Measurements from ENCODE around the gene SCAANT1. TPM values are rescaled to one million over a fixed set of nuclear protein-coding genes. Genes with fewer than 3 reads are reported as not detected.

SCAANT1 gene
- total RNA-seq, 1 donor from 2014 or later = not detected

- H3K27me3 Mint-ChIP-seq (ENCODE audit: unreplicated experiment) = no peaks in the 10 kb centered on the region
- H3K4me3 Mint-ChIP-seq (ENCODE audit: unreplicated experiment) = no peak overlapping the region
- no peak overlapping the region for H3K27ac Mint-ChIP-seq (ENCODE audit: unreplicated experiment)
Observed at GRCh38 chr3:63872135-63872924, 39.9 kb downstream of the SCAANT1 start.

GRCh38 chr3:63870615-63871005 is 41.6 kb downstream of the SCAANT1 start:
- H3K9me3 Mint-ChIP-seq (ENCODE audit: unreplicated experiment) = no peaks in the 10 kb centered on the region
- no peak for DNase-seq (ENCODE audit: extremely low spot score, unreplicated experiment)
- no peak overlapping the region for H3K4me3 Mint-ChIP-seq (ENCODE audit: unreplicated experiment)
- no peaks in the 10 kb centered on the region for H3K27me3 Mint-ChIP-seq (ENCODE audit: unreplicated experiment)
- TF ChIP-seq CTCF (IDR thresholded peaks at IDR 0.05) = no peak
- peaks cover 2% of the 10 kb centered on the region for H3K36me3 Mint-ChIP-seq (ENCODE audit: unreplicated experiment)
- peaks cover 11% of the 10 kb centered on the region for H3K4me1 Mint-ChIP-seq (ENCODE audit: unreplicated experiment)
- H3K27ac Mint-ChIP-seq (ENCODE audit: unreplicated experiment) = no peak overlapping the region

More at GRCh38 chr3:63872135-63872924, 39.9 kb downstream of the SCAANT1 start:
- DNase-seq (ENCODE audit: extremely low spot score, unreplicated experiment) = no peak
- Mint-ChIP-seq H3K36me3 (ENCODE audit: unreplicated experiment) (no peaks in the 10 kb centered on the region), H3K4me1 (ENCODE audit: unreplicated experiment) (peaks cover 21% of the 10 kb centered on the region), H3K9me3 (ENCODE audit: unreplicated experiment) (no peaks in the 10 kb centered on the region)
- TF ChIP-seq CTCF (IDR thresholded peaks at IDR 0.05) = no peak

- TF ChIP-seq CTCF (IDR thresholded peaks at IDR 0.05) = no peak
- no peak for DNase-seq (ENCODE audit: extremely low spot score, unreplicated experiment)
- H3K9me3 Mint-ChIP-seq (ENCODE audit: unreplicated experiment) = no peaks in the 10 kb centered on the region
- H3K27ac Mint-ChIP-seq (ENCODE audit: unreplicated experiment) = no peak overlapping the region
- no peaks in the 10 kb centered on the region for H3K27me3 Mint-ChIP-seq (ENCODE audit: unreplicated experiment)
- H3K4me3 Mint-ChIP-seq (ENCODE audit: unreplicated experiment) = no peak overlapping the region
- H3K4me1 Mint-ChIP-seq (ENCODE audit: unreplicated experiment) = peaks cover 10% of the 10 kb centered on the region
- peaks cover 2% of the 10 kb centered on the region for H3K36me3 Mint-ChIP-seq (ENCODE audit: unreplicated experiment)
Observed at GRCh38 chr3:63869940-63870614, 42.1 kb downstream of the SCAANT1 start.

- H3K27ac Mint-ChIP-seq (ENCODE audit: unreplicated experiment) = no peak overlapping the region
- peaks cover 2% of the 10 kb centered on the region for H3K36me3 Mint-ChIP-seq (ENCODE audit: unreplicated experiment)
- no peak overlapping the region for H3K4me3 Mint-ChIP-seq (ENCODE audit: unreplicated experiment)
Observed at GRCh38 chr3:63867225-63867624, 45.0 kb downstream of the SCAANT1 start.

More at GRCh38 chr3:63867225-63867624, 45.0 kb downstream of the SCAANT1 start:
- no peak for TF ChIP-seq CTCF (IDR thresholded peaks at IDR 0.05)
- H3K4me1 Mint-ChIP-seq (ENCODE audit: unreplicated experiment) = peaks cover 23% of the 10 kb centered on the region
- no peaks in the 10 kb centered on the region for H3K27me3 Mint-ChIP-seq (ENCODE audit: unreplicated experiment)
- DNase-seq (ENCODE audit: extremely low spot score, unreplicated experiment) = no peak
- H3K9me3 Mint-ChIP-seq (ENCODE audit: unreplicated experiment) = no peaks in the 10 kb centered on the region

All from osteocyte (in vitro differentiated cells).